Measurements from ENCODE around the gene TAF13. TPM values are rescaled to one million over a fixed set of nuclear protein-coding genes. Genes with fewer than 3 reads are reported as not detected.

The TAF13 gene
- total RNA-seq, 5 donors from 2014 or later (not counting 1 experiment from before 2014, with no cell fraction given) = 8.7 to 19.4 (median 9.7) TPM

DNA sequence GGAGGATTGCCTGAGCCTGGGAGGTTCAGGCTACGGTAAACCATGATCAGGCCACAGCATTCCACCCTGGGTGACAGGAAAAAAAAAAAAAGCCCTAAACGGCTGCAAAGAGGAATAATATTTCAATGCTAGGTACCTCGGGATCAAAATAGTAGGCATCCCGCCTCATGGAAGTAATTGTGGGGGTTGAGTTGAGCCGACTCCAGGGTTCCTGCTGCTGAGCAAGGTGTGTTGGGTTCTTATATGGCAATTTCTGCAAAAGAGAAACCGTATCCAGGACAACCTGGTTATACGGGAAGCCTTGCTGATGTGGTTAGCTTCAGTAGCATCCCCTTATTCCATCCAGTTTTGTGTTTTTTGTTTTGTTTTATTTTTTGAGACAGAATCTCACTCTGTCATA lies 32.0 kb upstream of the TAF13 start:
- Mint-ChIP-seq H3K27ac (no peak overlapping the region), H3K27me3 (peaks cover 0 to 3% of the 10 kb centered on the region in 2 donors)
- POLR2A ChIA-PET = interaction anchor here (0.6 kb wide), 2 partner anchors 41 to 120 kb away, joined by 5 to 6 read pairs; no protein-coding TSS in a partner anchor

DNA sequence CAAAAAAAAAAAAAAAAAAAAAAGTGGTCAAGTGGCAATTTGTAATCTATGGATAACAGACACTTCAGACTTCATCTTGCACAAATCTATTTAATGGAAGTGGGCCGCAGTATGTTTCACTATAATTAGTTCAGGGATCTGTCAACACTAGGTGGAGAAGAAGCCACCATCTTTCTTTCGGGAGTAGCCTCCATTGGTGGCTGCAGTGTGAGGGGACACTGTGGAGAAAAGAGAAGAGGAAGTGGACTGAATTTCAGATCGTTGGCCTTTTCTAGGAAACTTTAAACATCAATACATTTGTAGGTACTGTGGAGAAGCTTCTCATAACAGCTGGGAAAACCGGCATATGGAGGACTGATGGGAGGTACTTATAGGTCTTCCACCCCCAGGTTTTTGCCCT lies 30.1 kb upstream of the TAF13 start:
- H3K9me3 ChIP-seq = no peaks in the 10 kb centered on the region
- no peak overlapping the region for H3K27ac ChIP-seq (ENCODE audit: low read length)
- Mint-ChIP-seq H3K9me3 (no peaks in the 10 kb centered on the region), H3K4me1 (peaks cover 5 to 8% (median 7%) of the 10 kb centered on the region in 3 donors), H3K36me3 (no peaks in the 10 kb centered on the region), H3K27ac (peak overlapping the region; percentile 65 to 68), H3K27me3 (peaks cover 0 to 2% of the 10 kb centered on the region in 2 donors), H3K4me3 (no peak overlapping the region)
- H3K36me3 ChIP-seq (ENCODE audit: control insufficient read depth in 2 of 2, extremely low read depth in 1 of 2, insufficient read depth in 1 of 2, low read length in 1 of 2) = peaks cover 0 to 2% of the 10 kb centered on the region in 2 donors
- no CpG with 5 or more reads among the region's 4 CpGs for WGBS (ENCODE audit: insufficient coverage)
- POLR2A ChIA-PET = no interaction called here
- CTCF ChIA-PET = no interaction called here
- DNase-seq = no peak
- H3K4me3 ChIP-seq (ENCODE audit: control insufficient read depth in 1 of 2, extremely low read depth in 1 of 2, low read length in 1 of 2) = no peak overlapping the region
- no peak for ATAC-seq (replicated peaks in 1 of 4)
- H3K4me1 ChIP-seq (ENCODE audit: control insufficient read depth in 1 of 2, extremely low read depth in 1 of 2, insufficient read depth in 2 of 2, low read length in 2 of 2) = peaks cover 0 to 7% of the 10 kb centered on the region in 2 experiments
- H3K27me3 ChIP-seq (replicated peaks in 1 of 2; ENCODE audit: control insufficient read depth in 2 of 2, extremely low read depth in 1 of 2, insufficient read depth in 2 of 2, low read length in 1 of 2) = no peaks in the 10 kb centered on the region

More for the DNA sequence above, 32.0 kb upstream of the TAF13 start:
- no peak overlapping the region for H3K27ac ChIP-seq (ENCODE audit: low read length)
- 91% methylated on average over 4 of the region's 7 CpGs for WGBS (ENCODE audit: insufficient coverage)
- no peaks in the 10 kb centered on the region for H3K36me3 ChIP-seq (ENCODE audit: control insufficient read depth in 2 of 2, extremely low read depth in 1 of 2, insufficient read depth in 1 of 2, low read length in 1 of 2)
- no peaks in the 10 kb centered on the region for H3K36me3 Mint-ChIP-seq
- CTCF ChIA-PET = no interaction called here
- no peak for DNase-seq
- H3K4me1 Mint-ChIP-seq = peaks cover 9 to 12% (median 10%) of the 10 kb centered on the region in 3 donors
- no peaks in the 10 kb centered on the region for H3K9me3 Mint-ChIP-seq
- H3K4me1 ChIP-seq (ENCODE audit: control insufficient read depth in 1 of 2, extremely low read depth in 1 of 2, insufficient read depth in 2 of 2, low read length in 2 of 2) = peaks cover 0 to 6% of the 10 kb centered on the region in 2 experiments
- H3K9me3 ChIP-seq = no peaks in the 10 kb centered on the region
- no peak for ATAC-seq (replicated peaks in 1 of 4)
- no peak overlapping the region for H3K4me3 Mint-ChIP-seq
- H3K4me3 ChIP-seq (ENCODE audit: control insufficient read depth in 1 of 2, extremely low read depth in 1 of 2, low read length in 1 of 2) = no peak overlapping the region
- H3K27me3 ChIP-seq (replicated peaks in 1 of 2; ENCODE audit: control insufficient read depth in 2 of 2, extremely low read depth in 1 of 2, insufficient read depth in 2 of 2, low read length in 1 of 2) = no peaks in the 10 kb centered on the region

DNA sequence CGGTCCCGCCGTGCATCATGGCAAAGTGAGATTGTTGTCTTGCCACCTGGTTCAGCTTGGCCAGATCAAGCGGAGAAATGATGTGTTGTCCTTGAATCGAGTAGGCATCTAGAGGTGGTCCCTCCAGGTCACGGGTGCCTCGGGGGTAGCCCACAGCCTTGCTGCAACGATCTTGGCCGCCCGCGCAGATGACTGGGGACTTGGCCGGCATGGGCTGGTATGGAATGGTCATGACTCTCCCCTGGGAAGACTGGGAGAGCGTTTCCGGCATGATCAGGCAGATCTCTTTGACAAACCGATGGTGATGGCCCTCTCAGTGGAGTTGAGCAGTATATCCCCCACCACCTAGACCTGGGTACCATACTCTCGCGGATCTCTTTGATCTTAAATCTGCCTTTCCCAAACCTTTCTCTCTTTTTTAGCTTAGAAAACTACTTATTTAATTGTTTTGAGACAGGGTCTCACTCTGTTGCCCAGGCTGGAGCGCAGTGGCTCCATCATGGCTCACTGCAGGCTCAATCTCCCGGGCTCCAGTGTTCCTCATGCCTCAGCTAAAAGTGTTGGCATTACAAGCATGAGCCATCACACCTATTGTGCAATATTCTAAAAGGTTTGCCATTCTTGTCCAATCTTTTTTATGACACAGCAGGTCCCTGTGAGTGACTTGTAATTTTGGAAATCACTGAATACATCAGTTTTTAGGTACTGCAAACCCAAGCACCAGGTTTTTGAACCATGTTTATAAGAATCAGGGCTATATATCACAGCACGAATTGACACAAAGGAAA lies 28.8 kb upstream of the TAF13 start:
- Histone ChIP-seq H3K27me3 (replicated peaks in 1 of 2; ENCODE audit: control insufficient read depth in 2 of 2, extremely low read depth in 1 of 2, insufficient read depth in 2 of 2, low read length in 1 of 2) (no peaks in the 10 kb centered on the region), H3K36me3 (ENCODE audit: control insufficient read depth in 2 of 2, extremely low read depth in 1 of 2, insufficient read depth in 1 of 2, low read length in 1 of 2) (peaks cover 0 to 2% of the 10 kb centered on the region in 2 donors), H3K9me3 (no peaks in the 10 kb centered on the region), H3K4me3 (ENCODE audit: control insufficient read depth in 1 of 2, extremely low read depth in 1 of 2, low read length in 1 of 2) (no peak overlapping the region), H3K4me1 (ENCODE audit: control insufficient read depth in 1 of 2, extremely low read depth in 1 of 2, insufficient read depth in 2 of 2, low read length in 2 of 2) (peaks cover under 1 to 17% of the 10 kb centered on the region in 2 experiments), H3K27ac (ENCODE audit: low read length) (no peak overlapping the region)
- Mint-ChIP-seq H3K27me3 (no peaks in the 10 kb centered on the region), H3K36me3 (no peaks in the 10 kb centered on the region), H3K27ac (peak overlapping the region in 1 of 2 donors; percentile 39), H3K4me1 (peaks cover 9 to 13% (median 13%) of the 10 kb centered on the region in 3 donors), H3K4me3 (no peak overlapping the region), H3K9me3 (no peaks in the 10 kb centered on the region)
- WGBS (ENCODE audit: insufficient coverage) = 96% methylated on average over 15 of the region's 20 CpGs
- no peak for ATAC-seq (replicated peaks in 1 of 4)
- CTCF ChIA-PET = interaction anchor here (0.5 to 0.6 kb wide), 2 partner anchors 67 to 92 kb away, joined by 3 read pairs; no protein-coding TSS in a partner anchor
- no peak for DNase-seq
- POLR2A ChIA-PET = interaction anchor here in 1 of 2 donors (0.7 kb wide), 1 partner anchor 8 kb away, joined by 3 read pairs; no protein-coding TSS in a partner anchor

GRCh38 chr1:109099938-109100773 lies 24.4 kb upstream of the TAF13 start:
- peak; percentile 92 to 96 (median 94) for ATAC-seq (replicated peaks in 1 of 4)
- no peaks in the 10 kb centered on the region for H3K9me3 Mint-ChIP-seq
- ChIA-PET CTCF (interaction anchor here (0.6 to 2.6 kb wide), 22 partner anchors 8 to 474 kb away, joined by 3 to 73 read pairs (median 4); partner anchors contain the start of genes ELAPOR1 (in 2 of the 2), PRPF38B (in 1 of the 2), SARS1 (in 1 of the 2) and TAF13 (in 1 of the 2)), POLR2A (interaction anchor here (0.5 to 1.6 kb wide), 20 partner anchors 8 to 462 kb away, joined by 3 to 11 read pairs (median 5); partner anchors contain the start of genes TAF13 (in 2 of the 2), TMEM167B (in 2 of the 2), ELAPOR1 (in 1 of the 2) and PRPF38B (in 1 of the 2))
- Histone ChIP-seq H3K9me3 (no peaks in the 10 kb centered on the region), H3K4me3 (ENCODE audit: control insufficient read depth in 1 of 2, extremely low read depth in 1 of 2, low read length in 1 of 2) (peak overlapping the region; percentile 79 to 97), H3K27ac (ENCODE audit: low read length) (peak overlapping the region; percentile 84), H3K36me3 (ENCODE audit: control insufficient read depth in 2 of 2, extremely low read depth in 1 of 2, insufficient read depth in 1 of 2, low read length in 1 of 2) (peaks cover 0 to 13% of the 10 kb centered on the region in 2 donors), H3K27me3 (replicated peaks in 1 of 2; ENCODE audit: control insufficient read depth in 2 of 2, extremely low read depth in 1 of 2, insufficient read depth in 2 of 2, low read length in 1 of 2) (no peaks in the 10 kb centered on the region), H3K4me1 (ENCODE audit: control insufficient read depth in 1 of 2, extremely low read depth in 1 of 2, insufficient read depth in 2 of 2, low read length in 2 of 2) (peaks cover 2 to 21% of the 10 kb centered on the region in 2 experiments)
- H3K4me1 Mint-ChIP-seq = peaks cover 9 to 16% (median 13%) of the 10 kb centered on the region in 3 donors
- peak overlapping the region; percentile 92 to 96 (median 94) for H3K4me3 Mint-ChIP-seq
- peak; percentile 92 to 98 (median 96) for DNase-seq
- under 1% methylated on average over 66 of the region's 77 CpGs for WGBS (ENCODE audit: insufficient coverage)
- H3K27me3 Mint-ChIP-seq = no peaks in the 10 kb centered on the region
- peak overlapping the region; percentile 96 to 97 for H3K27ac Mint-ChIP-seq
- H3K36me3 Mint-ChIP-seq = no peaks in the 10 kb centered on the region

GRCh38 chr1:109096120-109096519 lies 20.3 kb upstream of the TAF13 start:
- H3K27ac Mint-ChIP-seq = no peak overlapping the region
- no peaks in the 10 kb centered on the region for H3K27me3 ChIP-seq (replicated peaks in 1 of 2; ENCODE audit: control insufficient read depth in 2 of 2, extremely low read depth in 1 of 2, insufficient read depth in 2 of 2, low read length in 1 of 2)
- no peak overlapping the region for H3K27ac ChIP-seq (ENCODE audit: low read length)
- H3K36me3 ChIP-seq (ENCODE audit: control insufficient read depth in 2 of 2, extremely low read depth in 1 of 2, insufficient read depth in 1 of 2, low read length in 1 of 2) = peaks cover 3 to 32% of the 10 kb centered on the region in 2 donors
- H3K9me3 Mint-ChIP-seq = no peaks in the 10 kb centered on the region
- peaks cover 13% of the 10 kb centered on the region for H3K36me3 Mint-ChIP-seq
- no peak overlapping the region for H3K4me3 ChIP-seq (ENCODE audit: control insufficient read depth in 1 of 2, extremely low read depth in 1 of 2, low read length in 1 of 2)
- no peak overlapping the region for H3K4me3 Mint-ChIP-seq
- ATAC-seq (replicated peaks in 1 of 4) (no peak), DNase-seq (no peak)
- H3K27me3 Mint-ChIP-seq = no peaks in the 10 kb centered on the region
- H3K4me1 Mint-ChIP-seq = peaks cover 27 to 38% (median 34%) of the 10 kb centered on the region in 3 donors
- ChIA-PET POLR2A (no interaction called here), CTCF (interaction anchor here in 1 of 2 donors (1.1 kb wide), 1 partner anchor 16 kb away, joined by 4 read pairs; a partner anchor contains a TSS)
- no peaks in the 10 kb centered on the region for H3K9me3 ChIP-seq
- 67% methylated on average over 1 of the region's 1 CpG for WGBS (ENCODE audit: insufficient coverage)
- H3K4me1 ChIP-seq (ENCODE audit: control insufficient read depth in 1 of 2, extremely low read depth in 1 of 2, insufficient read depth in 2 of 2, low read length in 2 of 2) = peaks cover 11 to 24% of the 10 kb centered on the region in 2 experiments

DNA sequence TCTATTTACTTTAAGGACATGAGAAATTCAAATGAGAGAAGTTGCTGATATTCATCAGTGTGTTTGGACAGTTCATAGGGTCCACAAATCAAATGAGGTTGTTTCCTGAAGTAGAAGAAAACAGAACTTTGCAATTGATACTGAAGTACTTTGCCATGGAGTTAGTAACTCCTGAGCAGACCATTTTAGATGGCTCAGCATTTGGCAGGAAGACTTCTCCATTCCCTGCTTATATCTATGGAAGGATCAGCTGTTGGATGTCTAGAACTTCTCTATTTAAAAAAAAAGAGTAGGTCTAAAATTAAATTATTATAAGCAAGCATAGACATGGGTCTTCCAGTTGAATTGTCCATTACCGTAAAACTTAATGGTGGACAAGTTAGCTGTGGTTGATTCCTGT lies 19.8 kb upstream of the TAF13 start:
- Mint-ChIP-seq H3K27me3 (no peaks in the 10 kb centered on the region), H3K4me3 (no peak overlapping the region), H3K27ac (no peak overlapping the region), H3K4me1 (peaks cover 26 to 36% (median 36%) of the 10 kb centered on the region in 3 donors), H3K36me3 (peaks cover 13% of the 10 kb centered on the region), H3K9me3 (no peaks in the 10 kb centered on the region)
- WGBS (ENCODE audit: insufficient coverage) = no CpG with 5 or more reads among the region's 1 CpG
- ChIA-PET POLR2A (no interaction called here), CTCF (interaction anchor here in 1 of 2 donors (1.1 kb wide), 1 partner anchor 17 kb away, joined by 4 read pairs; a partner anchor contains a TSS)
- no peak for ATAC-seq (replicated peaks in 1 of 4)
- H3K9me3 ChIP-seq = no peaks in the 10 kb centered on the region
- H3K36me3 ChIP-seq (ENCODE audit: control insufficient read depth in 2 of 2, extremely low read depth in 1 of 2, insufficient read depth in 1 of 2, low read length in 1 of 2) = peaks cover 3 to 32% of the 10 kb centered on the region in 2 donors
- H3K4me3 ChIP-seq (ENCODE audit: control insufficient read depth in 1 of 2, extremely low read depth in 1 of 2, low read length in 1 of 2) = no peak overlapping the region
- DNase-seq = no peak
- H3K27ac ChIP-seq (ENCODE audit: low read length) = no peak overlapping the region
- H3K4me1 ChIP-seq (ENCODE audit: control insufficient read depth in 1 of 2, extremely low read depth in 1 of 2, insufficient read depth in 2 of 2, low read length in 2 of 2) = peaks cover 11 to 21% of the 10 kb centered on the region in 2 experiments
- H3K27me3 ChIP-seq (replicated peaks in 1 of 2; ENCODE audit: control insufficient read depth in 2 of 2, extremely low read depth in 1 of 2, insufficient read depth in 2 of 2, low read length in 1 of 2) = no peaks in the 10 kb centered on the region

All from T-cell (primary cell).